ENCODE results near the gene L3MBTL4. TPM values are rescaled to one million over a fixed set of nuclear protein-coding genes. Genes with fewer than 3 reads are reported as not detected.

Gene L3MBTL4
- total and polyA plus RNA-seq, 9 of the 15 experiments (the other 6 are each of a cell fraction or from before 2014, with no cell fraction given) = not detected

DNA sequence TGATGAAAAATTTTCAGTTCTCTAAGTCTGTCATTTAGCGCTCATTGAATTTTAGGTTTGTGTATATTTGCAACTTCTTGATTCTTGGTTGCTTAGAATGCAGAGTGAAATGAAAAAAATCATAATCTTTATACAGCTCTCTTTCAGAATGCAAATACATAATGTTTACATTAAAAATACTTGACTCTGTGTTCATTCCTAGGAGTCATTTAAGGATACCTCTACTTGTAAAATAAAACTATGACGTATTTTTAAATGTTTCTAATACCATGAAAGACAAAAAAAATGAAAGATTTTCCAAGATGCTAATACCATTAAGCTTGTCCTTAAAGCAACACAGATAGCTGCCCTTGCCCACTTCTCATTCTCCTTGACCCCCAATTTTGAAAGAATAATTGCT lies 259.0 kb downstream of the L3MBTL4 start:
- Histone ChIP-seq H3K9me3 (replicated peaks; ENCODE audit: control insufficient read depth, insufficient read depth, low read depth, low read length) (no peaks in the 10 kb centered on the region), H3K9ac (ENCODE audit: insufficient read depth in 1 of 2, low read depth in 2 of 2, low read length in 2 of 2) (no peak overlapping the region), H2AFZ (ENCODE audit: low read depth, low read length) (no peak overlapping the region), H3K79me2 (ENCODE audit: control insufficient read depth, insufficient read depth, low read length) (no peaks in the 10 kb centered on the region), H3K27me3 (ENCODE audit: control insufficient read depth in 2 of 2, insufficient read depth in 2 of 2, low read length in 2 of 2) (no peaks in the 10 kb centered on the region), H3K4me1 (replicated peaks in 1 of 2; ENCODE audit: control insufficient read depth in 2 of 2, insufficient read depth in 2 of 2, low read length in 2 of 2) (no peaks in the 10 kb centered on the region), H3K4me3 (no peak overlapping the region), H3K9me1 (ENCODE audit: control insufficient read depth, insufficient read depth, low read length) (no peaks in the 10 kb centered on the region), H3K27ac (ENCODE audit: extremely low read depth, low read depth, low read length) (no peak overlapping the region), H3K36me3 (ENCODE audit: control insufficient read depth, insufficient read depth, low read length) (no peaks in the 10 kb centered on the region), H3K4me2 (ENCODE audit: insufficient read depth, low read length) (no peak overlapping the region), H4K20me1 (replicated peaks; ENCODE audit: control insufficient read depth, insufficient read depth, low read length) (no peaks in the 10 kb centered on the region)
- POLR2A ChIA-PET = no interaction called here
- no peak for FAIRE-seq
- intact Hi-C loops (cut with micrococcal nuclease) = no loop called here
- in situ Hi-C loops (cut with MboI) = no loop called here
- no peak for DNase-seq (ENCODE audit: extremely low read depth in 1 of 4, low spot score in 3 of 4)
- CTCF ChIA-PET (ENCODE audit: low intra/inter-chr PET ratio) = no interaction called here
- TF ChIP-seq ZNF764 (CRISPR knock-in tag; IDR thresholded peaks at IDR 0.05; ENCODE audit: low read depth) (no peak), MAFG (tag; conservative IDR thresholded peaks at IDR 0.05) (no peak), ETS2 (tag; IDR thresholded peaks at IDR 0.05; ENCODE audit: borderline replicate concordance, poor library complexity, severe bottlenecking) (no peak), MYC (IDR thresholded peaks at IDR 0.05; ENCODE audit: low read depth, low read length) (no peak), MYC (CRISPR knock-in tag; IDR thresholded peaks at IDR 0.05; ENCODE audit: borderline replicate concordance, low read depth) (no peak), ZFX (CRISPR knock-in tag; IDR thresholded peaks at IDR 0.05) (no peak), FUS (optimal IDR thresholded peaks at IDR 0.05; ENCODE audit: low read depth, low read length) (no peak), POLR2AphosphoS5 (IDR thresholded peaks at IDR 0.05; ENCODE audit: control insufficient read depth, insufficient read depth, low read depth, low read length) (no peak), TCF7 (IDR thresholded peaks at IDR 0.05; ENCODE audit: borderline replicate concordance) (no peak), XRCC4 (IDR thresholded peaks at IDR 0.05; ENCODE audit: extremely low read depth, insufficient read depth, insufficient read length) (no peak), SOX6 (IDR thresholded peaks at IDR 0.05) (no peak), ZNF232 (CRISPR knock-in tag; IDR thresholded peaks at IDR 0.05) (no peak), TCFL5 (CRISPR knock-in tag; conservative IDR thresholded peaks at IDR 0.05) (no peak)
- TF ChIP-seq, protein P1, sequence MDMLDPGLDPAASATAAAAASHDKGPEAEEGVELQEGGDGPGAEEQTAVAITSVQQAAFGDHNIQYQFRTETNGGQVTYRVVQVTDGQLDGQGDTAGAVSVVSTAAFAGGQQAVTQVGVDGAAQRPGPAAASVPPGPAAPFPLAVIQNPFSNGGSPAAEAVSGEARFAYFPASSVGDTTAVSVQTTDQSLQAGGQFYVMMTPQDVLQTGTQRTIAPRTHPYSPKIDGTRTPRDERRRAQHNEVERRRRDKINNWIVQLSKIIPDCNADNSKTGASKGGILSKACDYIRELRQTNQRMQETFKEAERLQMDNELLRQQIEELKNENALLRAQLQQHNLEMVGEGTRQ (CRISPR knock-in tag; IDR thresholded peaks at IDR 0.05) = no peak
- TF ChIP-seq, protein P2, sequence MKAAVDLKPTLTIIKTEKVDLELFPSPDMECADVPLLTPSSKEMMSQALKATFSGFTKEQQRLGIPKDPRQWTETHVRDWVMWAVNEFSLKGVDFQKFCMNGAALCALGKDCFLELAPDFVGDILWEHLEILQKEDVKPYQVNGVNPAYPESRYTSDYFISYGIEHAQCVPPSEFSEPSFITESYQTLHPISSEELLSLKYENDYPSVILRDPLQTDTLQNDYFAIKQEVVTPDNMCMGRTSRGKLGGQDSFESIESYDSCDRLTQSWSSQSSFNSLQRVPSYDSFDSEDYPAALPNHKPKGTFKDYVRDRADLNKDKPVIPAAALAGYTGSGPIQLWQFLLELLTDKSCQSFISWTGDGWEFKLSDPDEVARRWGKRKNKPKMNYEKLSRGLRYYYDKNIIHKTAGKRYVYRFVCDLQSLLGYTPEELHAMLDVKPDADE (conservative IDR thresholded peaks at IDR 0.05; ENCODE audit: control insufficient read depth, low read depth, low read length) = no peak
- no TSS peak for BruUV-seq (replicated peaks)
- WGBS (ENCODE audit: insufficient coverage, low coverage, missing lambda C conversion rate) = 0% methylated on average over 2 of the region's 2 CpGs
- no peak for ATAC-seq

Data from K562 (cell line).